AG10803 (cell line): ENCODE measurements around the gene RBMS1.

Source experiments
- DNase-seq: peaks from one replicate; pipeline ENCODE4 v3.0.0; 2010; ENCODE audit warnings: low read depth
- H3K4me3 ChIP-seq: 2 replicates; pipeline ENCODE4 v1.5.1; 2011; ENCODE audit warnings: mild to moderate bottlenecking, low read length, control low read depth
- CTCF ChIP-seq: conservative IDR thresholded peaks from 2 replicates; pipeline ENCODE4 v1.5.1; 2011; ENCODE audit warnings: mild to moderate bottlenecking, low read length, control low read depth, inconsistent platforms

The RBMS1 gene

GRCh38 chr2:160471950-160472349 lies 21.7 kb downstream of the RBMS1 start:
- H3K4me3 ChIP-seq = no peak overlapping the region
- no peak for TF ChIP-seq CTCF
- peak; percentile 59 for DNase-seq

- DNase-seq = peak; percentile 72
- no peak for TF ChIP-seq CTCF
- no peak overlapping the region for H3K4me3 ChIP-seq
Measured at GRCh38 chr2:160469621-160470204, 23.9 kb downstream of the RBMS1 start.

GRCh38 chr2:160469164-160469563 lies 24.4 kb downstream of the RBMS1 start:
- DNase-seq = no peak
- no peak for TF ChIP-seq CTCF
- no peak overlapping the region for H3K4me3 ChIP-seq

- H3K4me3 ChIP-seq = no peak overlapping the region
- no peak for DNase-seq
- no peak for TF ChIP-seq CTCF
Measured at GRCh38 chr2:160467086-160467485, 26.5 kb downstream of the RBMS1 start.

- TF ChIP-seq CTCF = no peak
- no peak for DNase-seq
- H3K4me3 ChIP-seq = no peak overlapping the region
Measured at GRCh38 chr2:160465406-160465805, 28.2 kb downstream of the RBMS1 start.

- TF ChIP-seq CTCF = no peak
- peak; percentile 52 for DNase-seq
- no peak overlapping the region for H3K4me3 ChIP-seq
Measured at GRCh38 chr2:160465002-160465401, 28.6 kb downstream of the RBMS1 start.

GRCh38 chr2:160464017-160464416 lies 29.6 kb downstream of the RBMS1 start:
- no peak overlapping the region for H3K4me3 ChIP-seq
- DNase-seq = no peak
- TF ChIP-seq CTCF = no peak
